Measurements from ENCODE around the gene GLRX. TPM values are rescaled to one million over a fixed set of nuclear protein-coding genes. Genes with fewer than 3 reads are reported as not detected.

Gene GLRX
- total RNA-seq, 1 experiment from 2014 or later = 27.3 TPM

DNA sequence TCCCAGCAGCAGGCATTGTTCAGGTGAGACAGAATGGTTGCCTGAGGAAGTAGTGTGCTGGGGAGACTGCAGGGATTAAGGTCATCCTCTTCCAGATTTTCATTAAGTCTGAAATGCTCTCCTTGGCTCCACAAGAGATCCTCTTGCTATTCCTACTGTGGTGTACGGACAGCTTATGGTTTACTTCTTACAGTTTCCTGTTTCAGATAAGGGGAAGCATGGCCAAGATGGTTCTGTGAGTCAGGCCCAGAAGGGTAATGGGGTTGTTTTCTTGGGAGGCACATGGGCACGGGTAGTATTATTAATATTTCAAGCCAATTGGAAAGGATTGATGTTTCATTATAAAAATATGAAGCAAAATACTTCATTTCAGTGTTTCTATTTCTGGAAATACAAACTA lies 42.9 kb downstream of the GLRX start:
- intact Hi-C loops (cut with micrococcal nuclease; ENCODE audit: unreplicated experiment) = loop anchor here (5.0 kb wide), 2 partner anchors 137 to 558 kb away; no protein-coding TSS in a partner anchor
- ChIA-PET POLR2A (ENCODE audit: low non-redundant PET) (no interaction called here), CTCF (no interaction called here)
- Histone ChIP-seq H3K27me3 (replicated peaks; ENCODE audit: insufficient read depth, low read depth, low read length, poor library complexity) (no peaks in the 10 kb centered on the region), H3K36me3 (ENCODE audit: insufficient read depth, low read length, poor library complexity, severe bottlenecking) (no peaks in the 10 kb centered on the region), H3K4me1 (ENCODE audit: insufficient read depth, low read length, poor library complexity, severe bottlenecking) (no peaks in the 10 kb centered on the region), H3K9me3 (ENCODE audit: low read depth, low read length, poor library complexity, severe bottlenecking) (no peaks in the 10 kb centered on the region), H3K4me3 (ENCODE audit: low read depth, low read length, poor library complexity, severe bottlenecking) (no peak overlapping the region), H3K27ac (ENCODE audit: low read depth, low read length, poor library complexity, severe bottlenecking) (no peak overlapping the region)
- TF ChIP-seq, protein P1, sequence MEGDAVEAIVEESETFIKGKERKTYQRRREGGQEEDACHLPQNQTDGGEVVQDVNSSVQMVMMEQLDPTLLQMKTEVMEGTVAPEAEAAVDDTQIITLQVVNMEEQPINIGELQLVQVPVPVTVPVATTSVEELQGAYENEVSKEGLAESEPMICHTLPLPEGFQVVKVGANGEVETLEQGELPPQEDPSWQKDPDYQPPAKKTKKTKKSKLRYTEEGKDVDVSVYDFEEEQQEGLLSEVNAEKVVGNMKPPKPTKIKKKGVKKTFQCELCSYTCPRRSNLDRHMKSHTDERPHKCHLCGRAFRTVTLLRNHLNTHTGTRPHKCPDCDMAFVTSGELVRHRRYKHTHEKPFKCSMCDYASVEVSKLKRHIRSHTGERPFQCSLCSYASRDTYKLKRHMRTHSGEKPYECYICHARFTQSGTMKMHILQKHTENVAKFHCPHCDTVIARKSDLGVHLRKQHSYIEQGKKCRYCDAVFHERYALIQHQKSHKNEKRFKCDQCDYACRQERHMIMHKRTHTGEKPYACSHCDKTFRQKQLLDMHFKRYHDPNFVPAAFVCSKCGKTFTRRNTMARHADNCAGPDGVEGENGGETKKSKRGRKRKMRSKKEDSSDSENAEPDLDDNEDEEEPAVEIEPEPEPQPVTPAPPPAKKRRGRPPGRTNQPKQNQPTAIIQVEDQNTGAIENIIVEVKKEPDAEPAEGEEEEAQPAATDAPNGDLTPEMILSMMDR (conservative IDR thresholded peaks at IDR 0.05; ENCODE audit: low read depth, low read length) = no peak
- TF ChIP-seq EZH2 (IDR thresholded peaks at IDR 0.05; ENCODE audit: borderline replicate concordance, low read depth, low read length, poor library complexity, severe bottlenecking) = no peak
- no TSS peak for BruUV-seq (replicated peaks)
- no peak for DNase-seq (ENCODE audit: low spot score)

DNA sequence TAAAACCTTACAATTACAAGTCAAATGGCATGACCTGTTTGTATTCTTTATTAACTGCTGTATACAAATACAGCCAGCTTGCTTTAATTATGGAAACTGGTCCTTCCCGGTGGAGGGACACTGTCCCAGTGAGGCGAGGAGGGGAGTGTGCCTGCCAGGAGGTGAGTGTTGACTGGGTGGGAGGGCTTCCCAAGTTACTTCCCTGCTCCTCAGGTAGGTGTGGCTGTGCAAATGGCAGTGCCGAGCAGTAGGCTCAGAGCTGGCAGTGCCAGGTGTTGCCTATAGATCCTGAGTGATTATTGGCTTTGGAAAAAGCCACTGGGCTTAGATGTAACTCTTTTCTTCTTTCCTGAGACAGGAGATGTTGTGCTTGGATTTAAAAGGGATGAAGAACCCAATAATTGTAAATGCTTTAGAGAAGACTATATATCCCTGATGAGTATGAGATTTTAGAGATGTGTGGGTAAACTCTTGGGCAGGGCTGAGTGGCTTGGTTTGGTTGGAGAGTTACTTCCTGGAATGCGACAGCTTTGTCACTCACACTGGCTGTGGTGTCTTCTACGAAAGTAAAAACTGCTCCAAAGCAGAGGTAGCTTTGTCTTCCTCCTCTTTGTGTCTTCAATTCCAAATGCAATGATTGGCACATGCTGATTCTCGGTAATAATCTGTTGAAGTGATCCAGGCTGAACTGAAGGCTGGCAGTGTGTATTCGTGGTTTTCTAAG lies 43.7 kb downstream of the GLRX start:
- BruUV-seq (replicated peaks) = no TSS peak
- intact Hi-C loops (cut with micrococcal nuclease; ENCODE audit: unreplicated experiment) = no loop called here

DNA sequence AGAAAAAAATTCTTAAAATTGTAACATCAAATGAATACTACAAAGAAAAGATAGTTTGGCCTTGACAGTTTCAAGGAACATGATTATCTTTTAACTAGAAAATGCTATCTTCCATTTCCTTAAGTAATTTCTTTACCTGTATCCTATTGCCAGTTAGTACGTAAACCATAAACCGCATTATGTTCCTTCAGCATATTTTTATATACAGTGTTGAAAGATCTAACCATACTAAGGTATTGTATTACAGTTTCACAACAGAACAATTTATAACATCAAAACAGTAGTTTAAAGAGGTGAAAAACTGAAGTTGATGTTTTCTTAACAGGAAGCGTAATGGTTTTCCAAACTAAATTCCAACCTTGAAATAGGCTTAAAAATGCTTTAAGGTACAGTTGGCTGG lies 45.1 kb downstream of the GLRX start:
- BruUV-seq (replicated peaks) = no TSS peak
- no peak for TF ChIP-seq EZH2 (IDR thresholded peaks at IDR 0.05; ENCODE audit: borderline replicate concordance, low read depth, low read length, poor library complexity, severe bottlenecking)
- TF ChIP-seq, protein P1 (conservative IDR thresholded peaks at IDR 0.05; ENCODE audit: low read depth, low read length) = no peak
- CTCF ChIA-PET = no interaction called here

More for the DNA sequence above, 43.7 kb downstream of the GLRX start:
- ChIA-PET CTCF (no interaction called here), POLR2A (ENCODE audit: low non-redundant PET) (no interaction called here)
- DNase-seq (ENCODE audit: low spot score) = no peak
- no peak for TF ChIP-seq EZH2 (IDR thresholded peaks at IDR 0.05; ENCODE audit: borderline replicate concordance, low read depth, low read length, poor library complexity, severe bottlenecking)
- Histone ChIP-seq H3K27ac (ENCODE audit: low read depth, low read length, poor library complexity, severe bottlenecking) (no peak overlapping the region), H3K36me3 (ENCODE audit: insufficient read depth, low read length, poor library complexity, severe bottlenecking) (no peaks in the 10 kb centered on the region), H3K27me3 (replicated peaks; ENCODE audit: insufficient read depth, low read depth, low read length, poor library complexity) (no peaks in the 10 kb centered on the region), H3K9me3 (ENCODE audit: low read depth, low read length, poor library complexity, severe bottlenecking) (no peaks in the 10 kb centered on the region), H3K4me1 (ENCODE audit: insufficient read depth, low read length, poor library complexity, severe bottlenecking) (peaks cover 7% of the 10 kb centered on the region), H3K4me3 (ENCODE audit: low read depth, low read length, poor library complexity, severe bottlenecking) (no peak overlapping the region)

More for the DNA sequence above, 45.1 kb downstream of the GLRX start:
- Histone ChIP-seq H3K27ac (ENCODE audit: low read depth, low read length, poor library complexity, severe bottlenecking) (no peak overlapping the region), H3K4me3 (ENCODE audit: low read depth, low read length, poor library complexity, severe bottlenecking) (no peak overlapping the region), H3K27me3 (replicated peaks; ENCODE audit: insufficient read depth, low read depth, low read length, poor library complexity) (no peaks in the 10 kb centered on the region), H3K9me3 (ENCODE audit: low read depth, low read length, poor library complexity, severe bottlenecking) (no peaks in the 10 kb centered on the region), H3K4me1 (ENCODE audit: insufficient read depth, low read length, poor library complexity, severe bottlenecking) (peaks cover 9% of the 10 kb centered on the region), H3K36me3 (ENCODE audit: insufficient read depth, low read length, poor library complexity, severe bottlenecking) (no peaks in the 10 kb centered on the region)
- POLR2A ChIA-PET (ENCODE audit: low non-redundant PET) = no interaction called here
- DNase-seq (ENCODE audit: low spot score) = no peak
- intact Hi-C loops (cut with micrococcal nuclease; ENCODE audit: unreplicated experiment) = no loop called here

All from A673 (cell line).